Omental fat pad (tissue), 4 donors: ENCODE data around the gene JHY. TPM values are rescaled to one million over a fixed set of nuclear protein-coding genes. Genes with fewer than 3 reads are reported as not detected.

ENCODE experiments used
- ATAC-seq: fragments of 150-250 bp; one replicate; pipeline ENCODE4 v1.9.1; 2016; ENCODE audit warnings: mild to moderate bottlenecking, moderate library complexity; ENCODE audit not compliant: low FRiP score
- DNase-seq: peaks from one replicate; pipeline ENCODE4 v3.0.0-alpha.2; 2019; ENCODE audit warnings: low spot score
- CTCF ChIP-seq, 3 donors: fragments of 450-650 bp; IDR thresholded peaks; one replicate each; pipeline ENCODE4 v1.5.1; 2016 to 2017; ENCODE audit warnings: antibody characterized with exemption in 3 of 3, mild to moderate bottlenecking in 3 of 3, moderate library complexity in 2 of 3
- total RNA-seq, 4 donors: library from RNA; depleted of rRNA; stranded (reverse); fragments of >200 nt; gene quantifications; one replicate each; pipeline ENCODE4 v1.1.0, GENCODE V29; 2016

The JHY gene
- total RNA-seq, 4 donors from 2014 or later, result 5.4 to 17.7 (median 7.6) TPM

DNA sequence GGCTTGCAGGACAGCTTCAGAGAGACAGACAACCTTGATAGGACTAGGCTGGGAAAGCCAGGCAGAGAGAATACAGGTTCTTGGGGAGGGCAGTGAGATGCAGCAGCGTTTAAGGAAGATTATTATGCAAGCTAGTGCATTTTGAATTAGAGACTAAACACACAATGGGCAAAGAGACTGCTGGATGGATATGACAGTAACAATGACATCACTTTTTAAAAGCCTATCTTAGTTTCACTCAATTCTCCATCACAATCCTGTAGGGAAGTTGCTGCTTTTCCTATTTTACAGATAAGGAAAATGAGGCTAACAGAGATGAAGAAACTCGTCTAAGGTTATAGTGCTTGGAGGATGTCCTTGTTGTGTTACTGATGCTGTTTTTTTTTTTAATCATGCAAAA is 5.6 kb downstream of the JHY start:
- no peak for ATAC-seq
- TF ChIP-seq CTCF (IDR thresholded peaks at IDR 0.05), result no peak
- no peak for DNase-seq

GRCh38 chr11:122893131-122893530 is 10.6 kb downstream of the JHY start:
- TF ChIP-seq CTCF (IDR thresholded peaks at IDR 0.05), result no peak
- DNase-seq (no peak), ATAC-seq (no peak)

GRCh38 chr11:122895563-122895962 is 13.0 kb downstream of the JHY start:
- no peak for DNase-seq
- no peak for TF ChIP-seq CTCF (IDR thresholded peaks at IDR 0.05)
- ATAC-seq, result no peak

DNA sequence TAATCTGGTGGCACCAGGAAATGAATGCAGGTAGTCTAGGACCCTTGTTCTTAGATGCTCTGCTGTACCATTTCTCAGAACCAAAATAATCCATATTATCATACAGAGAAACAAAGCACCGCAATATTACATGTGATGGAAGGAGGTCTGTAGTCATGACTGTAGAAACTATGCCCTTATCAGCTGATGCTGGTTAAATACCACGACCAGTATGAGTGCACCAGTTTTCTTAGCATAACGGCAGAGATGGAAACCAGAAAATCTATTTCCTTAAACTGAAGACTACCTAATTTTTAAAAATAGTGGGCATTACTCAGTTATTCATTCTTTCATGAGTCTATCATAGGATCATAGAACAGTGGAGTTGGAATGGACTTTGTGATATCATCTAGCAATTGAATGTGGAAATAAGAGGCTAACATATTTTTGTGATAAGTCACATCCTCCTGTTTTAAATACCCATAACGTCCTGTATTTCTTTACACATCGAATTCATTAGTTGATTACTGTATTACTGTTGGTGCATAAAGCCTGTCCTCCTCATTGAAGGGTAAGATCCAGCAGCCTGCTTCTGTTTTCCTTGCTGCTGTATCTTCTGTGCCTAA is 15.1 kb downstream of the JHY start:
- ATAC-seq, result no peak
- TF ChIP-seq CTCF (IDR thresholded peaks at IDR 0.05), result no peak

GRCh38 chr11:122898799-122899198 is 16.2 kb downstream of the JHY start:
- no peak for TF ChIP-seq CTCF (IDR thresholded peaks at IDR 0.05)
- ATAC-seq (no peak), DNase-seq (no peak)

More for the DNA sequence above, 15.1 kb downstream of the JHY start:
- no peak for DNase-seq

DNA sequence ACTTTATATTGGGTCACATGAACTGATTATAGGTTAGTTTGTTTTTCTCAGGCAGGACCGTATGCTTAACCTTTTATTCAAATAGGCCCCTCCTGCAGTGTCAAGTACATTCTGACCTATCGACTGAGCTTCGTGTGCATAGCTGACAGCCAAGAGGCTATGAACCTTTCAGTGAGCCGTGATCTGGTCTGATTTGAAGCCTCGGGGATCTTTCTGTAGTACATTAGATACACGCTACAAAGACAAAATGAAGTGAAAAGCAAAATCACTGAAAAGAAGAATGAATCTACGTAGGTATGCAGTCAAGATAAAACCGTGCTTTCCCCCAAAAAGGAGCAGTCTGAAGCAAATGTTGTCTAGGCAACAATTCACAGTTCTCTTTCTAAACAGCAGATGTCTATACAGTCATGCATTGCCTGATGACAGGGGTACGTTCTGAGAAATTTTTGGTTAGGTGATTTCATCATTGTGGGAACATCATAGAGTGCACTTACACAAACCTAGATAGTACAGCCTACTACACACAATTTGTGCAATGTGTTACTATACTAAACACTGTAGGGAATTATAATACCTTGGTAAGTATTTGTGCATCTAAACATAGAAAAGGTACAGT is 18.1 kb downstream of the JHY start:
- TF ChIP-seq CTCF (IDR thresholded peaks at IDR 0.05), result no peak
- ATAC-seq (no peak), DNase-seq (no peak)

GRCh38 chr11:122902951-122903350 is 20.4 kb downstream of the JHY start:
- DNase-seq, result no peak
- no peak for TF ChIP-seq CTCF (IDR thresholded peaks at IDR 0.05)
- no peak for ATAC-seq
